ENCODE measurements around the gene SAPCD2. TPM values are rescaled to one million over a fixed set of nuclear protein-coding genes. Genes with fewer than 3 reads are reported as not detected.

Gene SAPCD2
- total and polyA plus RNA-seq, 9 of the 15 experiments (the other 6 are each of a cell fraction or from before 2014, with no cell fraction given), result 3.4 to 91.8 (median 18.8) TPM

DNA sequence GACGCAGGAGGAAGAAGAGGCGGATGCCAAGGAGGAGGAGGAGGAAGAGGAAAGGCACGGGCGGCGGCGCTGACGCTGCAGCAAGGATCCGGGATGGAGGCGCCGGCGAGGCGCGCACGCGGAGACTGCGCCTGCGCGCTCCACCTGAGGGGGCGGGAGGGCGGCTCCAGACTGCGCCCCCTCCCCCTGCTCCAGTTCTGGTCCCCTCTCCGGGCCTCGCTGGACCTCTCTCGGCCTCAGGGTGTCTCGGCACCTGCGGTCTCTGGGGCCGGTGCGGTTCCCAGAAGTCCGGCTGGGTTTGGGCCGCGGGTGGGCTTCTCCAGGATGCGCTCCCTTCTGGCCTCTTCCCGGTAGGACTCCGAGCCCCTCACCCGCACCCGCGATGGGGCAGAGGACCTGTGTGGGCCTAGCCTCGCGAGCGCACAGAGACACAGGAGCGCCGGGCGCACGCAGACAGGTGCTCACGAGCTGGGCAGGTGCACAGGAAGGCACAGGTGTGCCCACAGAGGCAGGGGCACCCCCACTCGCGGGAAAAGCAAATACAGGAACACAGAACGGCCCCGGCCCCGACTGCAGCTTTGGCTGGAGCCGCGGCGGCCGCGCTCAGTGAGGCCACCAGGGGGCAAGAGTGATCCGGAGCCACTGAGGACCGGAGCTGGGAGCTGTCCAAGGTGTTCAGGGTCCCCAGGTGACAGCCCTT lies 24.1 kb downstream of the SAPCD2 start, which contains the start of gene NPDC1 (continued):
- TF ChIP-seq, protein P1, sequence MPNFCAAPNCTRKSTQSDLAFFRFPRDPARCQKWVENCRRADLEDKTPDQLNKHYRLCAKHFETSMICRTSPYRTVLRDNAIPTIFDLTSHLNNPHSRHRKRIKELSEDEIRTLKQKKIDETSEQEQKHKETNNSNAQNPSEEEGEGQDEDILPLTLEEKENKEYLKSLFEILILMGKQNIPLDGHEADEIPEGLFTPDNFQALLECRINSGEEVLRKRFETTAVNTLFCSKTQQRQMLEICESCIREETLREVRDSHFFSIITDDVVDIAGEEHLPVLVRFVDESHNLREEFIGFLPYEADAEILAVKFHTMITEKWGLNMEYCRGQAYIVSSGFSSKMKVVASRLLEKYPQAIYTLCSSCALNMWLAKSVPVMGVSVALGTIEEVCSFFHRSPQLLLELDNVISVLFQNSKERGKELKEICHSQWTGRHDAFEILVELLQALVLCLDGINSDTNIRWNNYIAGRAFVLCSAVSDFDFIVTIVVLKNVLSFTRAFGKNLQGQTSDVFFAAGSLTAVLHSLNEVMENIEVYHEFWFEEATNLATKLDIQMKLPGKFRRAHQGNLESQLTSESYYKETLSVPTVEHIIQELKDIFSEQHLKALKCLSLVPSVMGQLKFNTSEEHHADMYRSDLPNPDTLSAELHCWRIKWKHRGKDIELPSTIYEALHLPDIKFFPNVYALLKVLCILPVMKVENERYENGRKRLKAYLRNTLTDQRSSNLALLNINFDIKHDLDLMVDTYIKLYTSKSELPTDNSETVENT (CRISPR knock-in tag; IDR thresholded peaks at IDR 0.05), result peak; percentile 43; the same call in 1 of the 2 replicates
- TF ChIP-seq ZSCAN32 (CRISPR knock-in tag; IDR thresholded peaks at IDR 0.05), result no peak
- TF ChIP-seq TGIF2 (CRISPR knock-in tag; IDR thresholded peaks at IDR 0.05), result 0 out of 2 replicates have a peak, but pooled peaks have one; percentile 48
- no peak for TF ChIP-seq SIX5 (IDR thresholded peaks at IDR 0.05; ENCODE audit: borderline replicate concordance in 1 of 2, insufficient read depth in 1 of 2, low read depth in 1 of 2, low read length in 2 of 2)
- peak; percentile 50 to 81; a peak in 3 of 4 replicates for TF ChIP-seq RAD21 (CRISPR knock-in tag; conservative IDR thresholded peaks at IDR 0.05 in 1 of 2, IDR thresholded peaks at IDR 0.05 in 1 of 2)
- TF ChIP-seq, protein P2, sequence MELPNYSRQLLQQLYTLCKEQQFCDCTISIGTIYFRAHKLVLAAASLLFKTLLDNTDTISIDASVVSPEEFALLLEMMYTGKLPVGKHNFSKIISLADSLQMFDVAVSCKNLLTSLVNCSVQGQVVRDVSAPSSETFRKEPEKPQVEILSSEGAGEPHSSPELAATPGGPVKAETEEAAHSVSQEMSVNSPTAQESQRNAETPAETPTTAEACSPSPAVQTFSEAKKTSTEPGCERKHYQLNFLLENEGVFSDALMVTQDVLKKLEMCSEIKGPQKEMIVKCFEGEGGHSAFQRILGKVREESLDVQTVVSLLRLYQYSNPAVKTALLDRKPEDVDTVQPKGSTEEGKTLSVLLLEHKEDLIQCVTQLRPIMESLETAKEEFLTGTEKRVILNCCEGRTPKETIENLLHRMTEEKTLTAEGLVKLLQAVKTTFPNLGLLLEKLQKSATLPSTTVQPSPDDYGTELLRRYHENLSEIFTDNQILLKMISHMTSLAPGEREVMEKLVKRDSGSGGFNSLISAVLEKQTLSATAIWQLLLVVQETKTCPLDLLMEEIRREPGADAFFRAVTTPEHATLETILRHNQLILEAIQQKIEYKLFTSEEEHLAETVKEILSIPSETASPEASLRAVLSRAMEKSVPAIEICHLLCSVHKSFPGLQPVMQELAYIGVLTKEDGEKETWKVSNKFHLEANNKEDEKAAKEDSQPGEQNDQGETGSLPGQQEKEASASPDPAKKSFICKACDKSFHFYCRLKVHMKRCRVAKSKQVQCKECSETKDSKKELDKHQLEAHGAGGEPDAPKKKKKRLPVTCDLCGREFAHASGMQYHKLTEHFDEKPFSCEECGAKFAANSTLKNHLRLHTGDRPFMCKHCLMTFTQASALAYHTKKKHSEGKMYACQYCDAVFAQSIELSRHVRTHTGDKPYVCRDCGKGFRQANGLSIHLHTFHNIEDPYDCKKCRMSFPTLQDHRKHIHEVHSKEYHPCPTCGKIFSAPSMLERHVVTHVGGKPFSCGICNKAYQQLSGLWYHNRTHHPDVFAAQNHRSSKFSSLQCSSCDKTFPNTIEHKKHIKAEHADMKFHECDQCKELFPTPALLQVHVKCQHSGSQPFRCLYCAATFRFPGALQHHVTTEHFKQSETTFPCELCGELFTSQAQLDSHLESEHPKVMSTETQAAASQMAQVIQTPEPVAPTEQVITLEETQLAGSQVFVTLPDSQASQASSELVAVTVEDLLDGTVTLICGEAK (IDR thresholded peaks at IDR 0.05), result 0 out of 2 replicates have a peak, but pooled peaks have one; percentile 42
- TF ChIP-seq, protein P2 (CRISPR knock-in tag; IDR thresholded peaks at IDR 0.05), result no peak
- TF ChIP-seq, protein P3, sequence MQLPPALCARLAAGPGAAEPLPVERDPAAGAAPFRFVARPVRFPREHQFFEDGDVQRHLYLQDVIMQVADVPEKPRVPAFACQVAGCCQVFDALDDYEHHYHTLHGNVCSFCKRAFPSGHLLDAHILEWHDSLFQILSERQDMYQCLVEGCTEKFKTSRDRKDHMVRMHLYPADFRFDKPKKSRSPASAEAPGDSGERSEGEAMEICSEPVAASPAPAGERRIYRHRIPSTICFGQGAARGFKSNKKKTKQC (CRISPR knock-in tag; IDR thresholded peaks at IDR 0.05), result peak; percentile 90
- no peak for TF ChIP-seq ZNF224 (CRISPR knock-in tag; IDR thresholded peaks at IDR 0.05)
- TF ChIP-seq, protein P4, sequence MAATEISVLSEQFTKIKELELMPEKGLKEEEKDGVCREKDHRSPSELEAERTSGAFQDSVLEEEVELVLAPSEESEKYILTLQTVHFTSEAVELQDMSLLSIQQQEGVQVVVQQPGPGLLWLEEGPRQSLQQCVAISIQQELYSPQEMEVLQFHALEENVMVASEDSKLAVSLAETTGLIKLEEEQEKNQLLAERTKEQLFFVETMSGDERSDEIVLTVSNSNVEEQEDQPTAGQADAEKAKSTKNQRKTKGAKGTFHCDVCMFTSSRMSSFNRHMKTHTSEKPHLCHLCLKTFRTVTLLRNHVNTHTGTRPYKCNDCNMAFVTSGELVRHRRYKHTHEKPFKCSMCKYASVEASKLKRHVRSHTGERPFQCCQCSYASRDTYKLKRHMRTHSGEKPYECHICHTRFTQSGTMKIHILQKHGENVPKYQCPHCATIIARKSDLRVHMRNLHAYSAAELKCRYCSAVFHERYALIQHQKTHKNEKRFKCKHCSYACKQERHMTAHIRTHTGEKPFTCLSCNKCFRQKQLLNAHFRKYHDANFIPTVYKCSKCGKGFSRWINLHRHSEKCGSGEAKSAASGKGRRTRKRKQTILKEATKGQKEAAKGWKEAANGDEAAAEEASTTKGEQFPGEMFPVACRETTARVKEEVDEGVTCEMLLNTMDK (IDR thresholded peaks at IDR 0.05; ENCODE audit: borderline replicate concordance, insufficient read depth, low read depth, low read length, poor library complexity, severe bottlenecking), result peak; percentile 77

Data from K562 (cell line).